Hindlimb muscle (tissue), 1 donor: ENCODE results near the gene YPEL2. TPM values are rescaled to one million over a fixed set of nuclear protein-coding genes. Genes with fewer than 3 reads are reported as not detected.
"Not testable (repeated sequence)": the region's sequence is repeated elsewhere in the genome, so short reads cannot be mapped to it uniquely, and the experiment has no call there.

Experiments
- DNase-seq: peaks from one replicate; pipeline ENCODE4 v3.0.0-alpha.2; 2013
- polyA plus RNA-seq: library from polyadenylated mRNA; unstranded; fragments of 120-200 nt; gene quantifications from one replicate; pipeline ENCODE4 v1.2.1, GENCODE V29; 2013; ENCODE audit not compliant: insufficient read length

YPEL2 gene
- polyA plus RNA-seq, result 16.5 TPM

GRCh38 chr17:59331129-59331928 lies at the start of gene YPEL2:
Gene YPEL2, plus strand, starts transcription at chr17:59331655. Its CDS starts 21,755 bp downstream, at chr17:59353410.
- DNase-seq, result peak; percentile 96

- DNase-seq, result no peak
These were observed 47.1 kb upstream of the YPEL2 start for GRCh38 chr17:59284317-59284716.

- no peak for DNase-seq
These were observed 44.0 kb upstream of the YPEL2 start for GRCh38 chr17:59287452-59287851.

GRCh38 chr17:59287891-59288290 lies 43.6 kb upstream of the YPEL2 start:
- no peak for DNase-seq

- DNase-seq, result no peak
These were observed 41.5 kb upstream of the YPEL2 start for GRCh38 chr17:59289981-59290301.

- DNase-seq, result not testable (repeated sequence)
These were observed 41.0 kb upstream of the YPEL2 start for GRCh38 chr17:59290302-59290998.

GRCh38 chr17:59292174-59292523 lies 39.3 kb upstream of the YPEL2 start:
- no peak for DNase-seq

GRCh38 chr17:59296190-59296589 lies 35.3 kb upstream of the YPEL2 start:
- no peak for DNase-seq

- DNase-seq, result no peak
These were observed 32.9 kb upstream of the YPEL2 start for GRCh38 chr17:59298521-59298920.

- DNase-seq, result no peak
These were observed 31.9 kb upstream of the YPEL2 start for GRCh38 chr17:59299400-59300092.

- no peak for DNase-seq
These were observed 30.5 kb upstream of the YPEL2 start for GRCh38 chr17:59300941-59301340.

- no peak for DNase-seq
These were observed 26.6 kb upstream of the YPEL2 start for GRCh38 chr17:59304811-59305210.

GRCh38 chr17:59310263-59310920 lies 21.1 kb upstream of the YPEL2 start:
- no peak for DNase-seq

- DNase-seq, result peak; percentile 53
These were observed 20.4 kb upstream of the YPEL2 start for GRCh38 chr17:59311051-59311468.

GRCh38 chr17:59311521-59311920 lies 19.9 kb upstream of the YPEL2 start:
- not testable (repeated sequence) for DNase-seq

GRCh38 chr17:59315866-59316265 lies 15.6 kb upstream of the YPEL2 start:
- DNase-seq, result no peak

- no peak for DNase-seq
These were observed 4.1 kb upstream of the YPEL2 start for GRCh38 chr17:59327121-59327980.

- no peak for DNase-seq
These were observed 3.5 kb upstream of the YPEL2 start for GRCh38 chr17:59327981-59328290.

GRCh38 chr17:59328601-59329000 lies 2.9 kb upstream of the YPEL2 start:
- no peak for DNase-seq

- peak; percentile 60 for DNase-seq
These were observed 2.0 kb upstream of the YPEL2 start for GRCh38 chr17:59329176-59330052.
